Brain pericyte (primary cell): Measurements from ENCODE around the gene TPRX1.
A peak's percentile ranks its signal among the peaks of the same experiment; 100 is the strongest.
"Not testable (repeated sequence)": the region's sequence is repeated elsewhere in the genome, so short reads cannot be mapped to it uniquely, and the experiment has no call there.

Experiments
- DNase-seq: peaks from one replicate; pipeline ENCODE4 v3.0.0-alpha.2; 2012; ENCODE audit warnings: low read depth, low spot score

Gene TPRX1

DNA sequence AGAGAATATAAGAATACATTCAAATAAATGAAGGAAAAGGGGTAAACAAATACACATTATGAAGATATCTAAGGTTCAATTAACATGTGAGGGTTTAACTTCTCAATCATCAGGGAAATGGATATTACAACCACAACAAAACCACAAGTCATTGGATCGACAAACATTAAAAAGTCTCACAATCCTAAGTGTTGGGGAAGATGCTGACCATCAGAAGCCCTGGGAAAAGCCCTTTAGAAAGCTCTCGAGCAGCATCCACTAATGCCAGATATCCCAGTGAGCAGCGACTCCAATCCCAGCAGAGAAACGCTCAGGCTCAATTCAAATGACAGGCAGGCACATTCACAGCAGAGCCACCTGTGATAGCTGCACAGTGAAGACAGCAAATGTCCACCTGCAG, 3.1 kb downstream of the TPRX1 start:
- DNase-seq, result no peak

DNA sequence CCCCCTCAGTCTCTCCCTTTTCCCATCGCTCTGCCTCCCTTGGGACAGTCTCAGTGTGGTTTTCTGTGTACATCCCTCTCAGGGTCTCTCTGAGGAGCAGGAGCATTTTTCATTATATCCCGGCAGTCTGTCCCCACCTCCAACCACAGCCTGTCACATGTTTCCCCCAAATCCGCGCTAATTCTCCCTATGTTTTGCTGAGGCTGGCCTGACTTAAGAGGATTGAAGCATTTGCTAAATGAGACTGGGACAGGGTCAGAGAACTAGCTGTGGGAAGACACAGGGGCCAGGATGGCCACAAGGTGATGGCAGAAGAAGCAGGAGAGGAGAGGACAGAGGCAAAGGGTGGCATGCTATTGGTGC, 5.5 kb downstream of the TPRX1 start:
- DNase-seq, result no peak

DNA sequence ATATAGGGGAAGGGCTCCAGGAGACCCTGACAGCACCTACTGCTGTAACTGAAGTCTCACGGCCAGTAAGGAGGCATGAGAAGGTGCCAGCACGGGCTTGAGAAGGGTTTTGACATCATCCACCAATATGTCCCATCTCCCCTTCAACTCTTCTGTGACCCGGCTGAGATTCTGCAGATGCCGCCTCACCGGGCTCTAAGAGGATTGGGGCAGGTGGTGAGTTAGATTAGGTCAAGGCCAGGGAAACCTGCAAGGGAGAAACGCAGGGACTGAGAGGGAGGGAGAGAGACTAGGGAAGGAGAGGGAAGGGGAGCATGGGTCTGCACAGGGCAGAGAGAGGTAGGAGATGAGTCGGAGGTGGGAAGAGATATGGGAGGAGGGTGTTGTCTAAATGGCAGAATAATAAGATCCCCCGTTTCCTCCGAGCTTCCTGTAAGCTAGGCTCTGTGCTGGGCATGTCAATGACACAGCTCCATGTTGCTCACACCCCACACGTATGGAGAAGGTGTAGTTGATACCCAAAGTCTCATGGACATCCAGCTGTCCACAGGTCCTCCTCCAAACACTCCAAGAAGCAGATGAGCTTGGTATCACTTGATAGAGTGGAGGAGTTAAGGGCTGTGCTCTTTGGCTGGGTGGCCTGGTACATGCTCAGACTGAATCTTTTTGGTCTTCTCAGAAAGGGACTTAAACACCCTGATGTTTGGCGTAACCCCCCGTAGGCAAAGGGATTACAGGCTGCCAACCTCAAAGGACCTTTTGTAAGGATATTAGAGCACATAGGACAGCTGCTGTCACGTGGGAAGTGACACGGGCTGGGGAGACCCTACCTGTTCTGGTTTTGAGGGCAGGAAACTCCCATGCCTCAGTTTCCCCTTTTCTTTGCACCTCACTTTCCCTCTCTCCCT, 6.1 kb downstream of the TPRX1 start:
- DNase-seq, result no peak

DNA sequence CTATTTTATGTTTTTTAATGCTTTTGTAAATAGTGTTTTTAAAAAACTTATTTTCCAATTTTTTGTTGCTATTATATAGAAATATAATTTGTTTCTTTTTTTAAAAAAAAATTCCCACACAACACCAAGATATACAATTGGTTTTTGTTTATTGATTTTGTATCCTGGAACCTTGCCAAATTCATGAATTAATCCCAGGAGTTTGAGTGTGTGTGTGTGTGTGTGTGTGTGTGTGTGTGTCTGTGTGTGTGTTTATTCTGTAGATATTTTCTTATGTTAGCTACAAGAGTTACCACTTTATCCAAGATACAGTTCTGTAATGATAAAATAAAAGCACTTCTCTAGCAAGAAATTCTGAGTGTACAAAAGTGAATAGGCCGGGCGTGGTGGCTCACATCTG, 7.6 kb downstream of the TPRX1 start:
- no peak for DNase-seq

DNA sequence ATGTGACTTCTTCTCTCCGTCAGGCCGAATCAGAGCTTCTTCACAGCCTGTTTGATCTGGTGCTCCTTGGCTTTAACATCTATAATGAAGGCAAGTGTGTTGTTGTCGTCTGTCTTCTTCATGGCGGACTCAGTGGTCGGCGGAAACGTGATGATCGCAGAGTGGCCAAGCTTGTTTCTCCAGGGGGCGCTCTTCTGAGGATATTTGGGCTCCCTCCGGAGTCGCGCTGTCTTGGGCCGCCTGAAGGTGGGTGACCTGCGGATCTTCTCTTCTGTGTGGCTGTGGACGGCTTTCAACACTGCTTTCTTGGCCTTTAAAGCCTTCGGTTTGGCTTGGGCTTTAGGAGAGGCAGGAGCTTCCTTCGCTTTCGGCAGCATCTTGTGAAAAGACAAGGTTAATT, 9.8 kb downstream of the TPRX1 start:
- no peak for DNase-seq

DNA sequence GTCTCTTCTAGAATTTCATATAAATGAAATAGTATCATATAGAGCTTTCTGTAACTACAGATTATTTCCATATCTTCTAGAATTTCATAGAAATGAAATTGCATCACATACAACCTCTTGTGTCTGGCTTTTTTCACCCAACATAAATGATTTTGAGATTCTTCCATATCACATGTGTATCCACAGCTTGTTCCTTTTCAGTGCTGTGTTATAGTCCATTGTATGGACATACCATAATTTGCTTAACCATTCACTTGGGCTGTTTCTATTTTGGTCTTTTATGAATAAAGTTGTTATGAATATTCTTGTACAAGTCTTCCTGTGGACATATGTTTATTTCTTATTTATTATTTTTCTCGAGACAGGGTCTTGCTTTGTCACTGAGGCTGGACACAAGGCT, 11.7 kb downstream of the TPRX1 start:
- no peak for DNase-seq

DNA sequence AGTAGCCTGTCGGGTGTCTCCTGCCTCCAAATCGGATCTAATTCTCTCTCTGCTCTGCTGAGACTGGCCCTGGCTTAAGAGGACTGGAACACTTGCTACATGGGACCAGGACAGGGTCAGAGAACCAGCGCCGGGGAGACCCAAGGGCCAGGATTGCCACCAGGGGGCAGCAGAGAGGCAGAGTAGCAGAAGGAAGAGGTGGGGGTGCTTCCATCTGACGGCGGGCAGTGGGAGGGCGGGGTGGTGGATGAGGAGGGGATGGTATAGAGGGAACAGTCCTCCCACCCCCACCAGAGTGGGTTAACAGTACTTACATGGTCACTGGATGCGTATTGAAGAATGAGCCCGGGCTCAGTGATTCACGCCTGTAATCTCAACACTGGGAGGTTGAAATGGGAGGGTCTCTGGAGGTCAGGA, 13.9 kb downstream of the TPRX1 start:
- DNase-seq, result no peak

DNA sequence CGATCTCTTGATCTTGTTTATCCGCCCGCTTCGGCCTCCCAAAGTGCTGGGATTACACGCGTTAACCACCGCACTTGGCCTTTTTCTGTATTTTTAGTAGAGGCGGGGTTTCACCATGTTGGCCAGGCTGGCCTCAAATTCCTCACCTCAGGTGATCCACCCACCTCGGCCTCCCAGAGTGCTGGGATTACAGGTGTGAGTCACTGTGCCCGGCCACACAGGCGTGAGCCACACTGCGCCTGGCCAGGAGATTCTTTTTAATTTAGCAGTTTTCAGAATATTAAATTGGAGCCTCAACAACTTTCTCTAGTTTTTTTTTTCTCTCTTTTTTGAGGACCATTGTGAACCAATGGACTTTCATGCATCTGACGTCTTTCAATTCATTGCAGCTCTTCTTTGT, 14.5 kb downstream of the TPRX1 start:
- not testable (repeated sequence) for DNase-seq

DNA sequence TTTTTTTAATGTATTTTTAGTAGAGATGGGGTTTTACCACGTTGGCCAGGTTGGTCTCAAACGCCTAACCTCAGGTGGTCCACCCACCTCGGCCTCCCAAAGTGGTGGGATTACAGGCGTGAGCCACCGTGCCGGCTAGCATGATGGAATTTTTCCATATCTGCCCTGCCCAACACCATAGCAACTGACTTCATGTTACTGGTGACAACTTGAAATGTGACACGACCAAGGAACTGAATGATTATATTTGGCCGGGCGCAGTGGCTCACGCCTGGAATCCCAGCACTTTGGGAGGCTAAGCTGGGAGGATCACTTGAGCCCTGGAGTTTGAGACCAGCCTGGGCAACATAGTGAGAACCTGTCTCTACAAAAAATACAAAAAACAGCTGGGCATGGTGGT, 17.0 kb downstream of the TPRX1 start:
- not testable (repeated sequence) for DNase-seq

DNA sequence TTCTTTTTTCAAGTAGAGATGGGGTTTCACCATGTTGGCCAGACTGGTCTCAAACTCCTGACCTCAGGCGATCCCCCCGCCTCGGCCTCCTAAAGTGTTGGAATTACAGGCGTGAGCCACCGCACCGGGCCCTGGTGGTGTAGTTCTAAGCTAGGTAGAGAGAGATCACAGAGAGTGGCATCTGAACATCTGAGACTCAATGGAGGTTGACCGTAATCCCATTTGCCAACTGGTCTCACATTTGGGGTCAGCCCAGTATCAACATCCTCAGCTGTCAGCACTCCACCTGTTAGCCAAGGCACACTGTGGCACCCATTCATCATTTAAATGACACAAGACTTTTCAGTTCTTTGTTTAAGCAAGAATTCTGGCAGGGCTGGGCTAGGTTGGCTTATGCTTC, 17.8 kb downstream of the TPRX1 start:
- DNase-seq, result no peak

DNA sequence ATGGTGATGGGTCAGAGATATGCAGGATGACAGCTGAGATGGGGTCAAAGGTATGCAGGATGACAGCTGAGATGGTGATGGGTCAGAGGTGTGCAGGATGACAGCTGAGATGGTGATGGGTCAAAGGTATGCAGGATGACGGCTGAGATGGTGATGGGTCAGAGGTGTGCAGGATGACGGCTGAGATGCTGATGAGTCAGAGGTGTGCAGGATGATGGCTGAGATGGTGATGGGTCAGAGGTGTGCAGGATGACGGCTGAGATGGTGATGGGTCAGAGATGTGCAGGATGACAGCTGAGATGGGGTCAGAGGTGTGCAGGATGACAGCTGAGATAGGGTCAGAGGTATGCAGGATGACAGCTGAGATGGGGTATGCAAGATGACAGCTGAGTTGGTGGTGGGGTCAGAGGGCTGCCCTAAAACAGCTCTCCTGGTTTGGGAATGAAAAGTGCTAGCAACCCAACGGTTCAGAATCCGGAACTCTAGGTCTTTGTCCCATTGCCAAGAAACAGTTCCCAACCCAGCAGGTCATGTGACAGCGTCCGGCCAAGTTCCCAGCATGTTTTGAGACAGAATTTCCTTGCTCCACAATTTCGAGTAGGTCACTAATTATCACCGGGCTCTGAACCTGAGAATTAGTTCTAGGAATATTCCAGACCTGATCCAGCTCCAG, 22.6 kb downstream of the TPRX1 start:
- DNase-seq, result no peak

DNA sequence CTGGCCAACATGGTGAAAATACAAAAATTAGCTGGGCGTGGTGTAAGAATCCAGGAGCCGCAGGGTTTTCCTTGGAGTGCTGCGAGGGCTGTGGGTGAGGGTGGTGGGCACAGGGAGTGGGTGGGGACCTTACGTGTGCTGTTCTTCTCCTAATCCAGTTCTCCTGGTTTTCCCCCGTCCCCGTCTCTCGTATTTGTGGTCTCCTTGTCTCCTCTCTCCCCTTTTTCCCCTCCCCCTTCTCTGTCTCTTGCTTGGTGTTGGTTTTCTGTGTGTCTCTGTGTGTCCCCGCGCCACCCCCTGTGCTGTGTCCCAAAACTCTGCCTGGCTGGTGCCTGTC, 24.2 kb downstream of the TPRX1 start:
- DNase-seq, result no peak

DNA sequence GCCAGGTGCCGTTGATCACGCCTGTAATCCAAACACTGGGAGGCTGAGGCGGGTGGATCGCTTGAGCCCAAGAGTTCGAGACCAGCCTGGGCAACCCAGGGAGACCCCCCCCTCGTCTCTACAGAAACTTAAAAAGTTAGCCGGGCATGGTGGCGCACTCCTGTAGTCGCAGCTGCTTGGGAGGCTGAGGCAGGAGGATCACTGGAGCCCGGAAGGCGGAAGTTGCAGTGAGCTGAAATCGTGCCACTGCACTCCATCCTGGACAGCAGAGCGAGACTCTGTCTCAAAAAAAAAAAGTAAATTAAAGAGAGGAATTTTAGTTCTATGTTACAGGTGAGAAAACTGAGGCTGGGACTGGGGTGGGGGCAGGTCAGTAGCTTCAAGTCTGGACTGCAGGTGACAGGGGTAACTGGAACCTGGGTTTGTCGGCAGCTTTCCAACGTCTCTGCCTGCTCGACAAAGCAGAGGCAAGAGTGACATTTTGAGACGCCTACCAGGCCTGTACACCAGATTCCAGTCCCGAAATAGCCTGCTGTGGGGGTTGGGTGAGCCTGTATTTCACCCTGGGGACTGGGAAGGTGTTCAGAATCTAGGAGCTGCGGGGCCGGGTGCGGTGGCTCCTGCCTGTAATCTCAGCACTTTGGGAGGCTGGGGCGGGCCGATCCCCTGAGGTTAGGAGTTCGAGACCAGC, 24.7 kb downstream of the TPRX1 start:
- DNase-seq, result no peak

DNA sequence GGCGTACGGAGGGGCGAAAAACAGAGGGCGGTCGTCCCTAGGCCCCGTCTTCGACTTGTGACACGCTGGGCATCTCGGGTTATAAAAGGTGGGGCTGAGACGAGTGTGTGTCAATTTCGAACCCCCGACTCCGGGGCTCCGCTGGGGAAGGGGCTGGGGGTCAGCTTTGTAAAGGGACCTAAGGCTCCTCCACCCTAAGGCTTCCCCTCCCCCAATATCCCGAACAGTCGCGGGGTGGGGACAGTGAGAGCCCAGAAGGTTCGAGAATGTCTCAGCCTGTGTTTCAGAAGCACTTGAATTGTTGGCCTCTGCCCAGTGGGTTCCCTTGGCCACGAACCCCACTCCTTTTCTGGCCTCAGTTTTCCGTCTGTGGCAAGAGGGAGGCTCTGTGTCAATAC, 25.4 kb downstream of the TPRX1 start:
- no peak for DNase-seq

DNA sequence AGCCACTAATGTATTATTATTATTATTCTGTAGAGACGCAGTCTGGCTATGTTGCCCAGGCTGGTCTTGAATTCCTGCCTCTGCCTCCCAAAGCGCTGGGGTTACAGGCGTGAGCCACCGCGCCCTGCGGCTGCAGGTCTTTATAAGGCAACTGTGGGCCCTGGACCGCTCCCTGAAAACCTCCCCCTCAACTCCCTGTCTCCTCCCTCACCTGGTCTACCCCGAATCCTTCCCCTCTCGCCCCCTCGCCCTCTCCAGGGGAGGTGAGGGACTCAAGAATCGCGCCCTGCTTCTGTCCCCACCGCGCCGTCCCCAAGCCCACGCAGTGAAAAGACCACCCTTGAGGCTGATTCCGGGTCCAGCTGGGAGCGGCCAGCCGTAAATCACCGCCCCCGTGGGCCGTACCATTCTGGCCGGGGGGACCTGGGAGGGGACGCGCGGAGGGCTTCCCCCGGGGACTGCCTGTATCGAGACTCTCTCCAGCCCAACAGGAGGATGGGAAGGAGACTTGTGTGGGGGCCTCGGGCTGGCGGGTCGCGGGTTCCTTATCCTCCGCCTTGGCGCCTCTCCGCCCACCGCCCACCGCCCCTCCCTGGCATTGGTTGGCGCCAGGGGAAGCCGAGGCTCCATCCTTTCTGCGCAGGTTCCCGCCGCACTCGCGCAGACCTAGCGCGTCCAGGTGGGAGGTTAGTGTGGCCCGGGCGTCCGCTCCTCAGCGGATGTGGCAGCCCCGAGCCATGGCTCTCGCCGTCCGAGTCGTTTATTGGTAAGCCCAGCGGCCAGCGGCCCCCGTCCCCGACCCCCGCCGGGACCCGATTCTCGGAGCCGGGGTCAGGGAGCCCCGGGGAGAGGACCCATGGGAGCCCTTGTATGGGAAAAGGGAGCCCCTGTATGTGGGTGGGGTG, 26.1 kb downstream of the TPRX1 start, which contains the start of gene SELENOW:
Gene SELENOW, plus strand, starts transcription at position 655 of the 905 bp plus-strand sequence. Its CDS starts 83 bp downstream, at position 738.
- DNase-seq, result peak; percentile 34

DNA sequence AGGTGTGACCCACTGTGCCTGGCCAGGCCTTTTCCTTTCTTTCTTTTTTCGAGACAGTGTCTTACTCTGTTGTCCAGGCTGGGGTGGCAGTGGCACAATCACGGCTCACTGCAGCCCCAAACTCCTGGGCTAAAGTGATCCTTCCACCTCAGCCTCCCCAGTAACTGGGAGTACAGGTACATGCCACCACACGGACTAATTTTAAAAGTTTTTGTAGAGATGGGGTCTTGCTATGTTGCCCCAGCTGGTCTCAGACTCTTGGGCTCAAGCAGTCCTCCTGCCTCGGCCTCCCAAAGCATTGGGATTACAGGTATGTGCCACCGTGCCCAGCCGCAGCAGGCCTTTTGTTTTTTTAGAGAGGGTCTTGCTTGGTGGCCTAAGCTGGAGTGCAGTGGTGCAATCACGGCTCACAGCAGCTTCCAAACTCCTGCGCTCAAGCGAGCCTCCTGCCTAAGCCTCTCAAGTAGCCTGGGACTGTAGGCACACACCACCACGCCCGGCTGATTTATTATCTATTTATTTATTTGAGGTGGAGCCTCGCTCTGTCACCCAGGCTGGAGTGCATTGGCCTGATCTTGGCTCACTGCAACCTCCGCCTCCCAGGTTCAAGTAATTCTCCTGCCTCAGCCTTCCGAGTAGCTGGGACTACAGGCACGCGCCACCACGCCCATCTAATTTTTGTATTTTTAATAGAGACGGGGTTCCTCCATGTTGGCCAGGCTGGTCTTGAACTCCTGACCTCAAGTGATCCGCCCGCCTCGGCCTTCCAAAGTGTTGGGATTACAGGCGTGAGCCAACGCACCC, 26.9 kb downstream of the TPRX1 start:
- not testable (repeated sequence) for DNase-seq

DNA sequence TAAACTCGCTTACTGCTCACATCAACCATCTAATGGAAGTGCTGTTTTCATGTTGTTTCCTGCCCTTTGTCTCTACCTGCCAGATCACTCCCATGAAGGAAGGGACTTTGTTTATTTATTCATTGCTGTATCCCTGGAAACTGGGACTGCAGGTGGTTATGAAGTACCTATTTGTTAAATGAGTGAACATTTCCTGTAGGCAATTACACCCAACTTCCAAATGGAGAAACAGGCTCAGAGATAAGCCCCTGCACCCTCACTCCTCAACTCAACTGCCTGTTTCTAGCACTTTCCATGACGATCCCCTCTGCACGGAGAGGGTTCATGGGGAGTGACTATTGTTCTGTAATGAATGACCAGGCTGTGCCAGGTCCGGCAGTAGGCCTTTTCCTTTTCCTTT, 27.8 kb downstream of the TPRX1 start:
- DNase-seq, result no peak

DNA sequence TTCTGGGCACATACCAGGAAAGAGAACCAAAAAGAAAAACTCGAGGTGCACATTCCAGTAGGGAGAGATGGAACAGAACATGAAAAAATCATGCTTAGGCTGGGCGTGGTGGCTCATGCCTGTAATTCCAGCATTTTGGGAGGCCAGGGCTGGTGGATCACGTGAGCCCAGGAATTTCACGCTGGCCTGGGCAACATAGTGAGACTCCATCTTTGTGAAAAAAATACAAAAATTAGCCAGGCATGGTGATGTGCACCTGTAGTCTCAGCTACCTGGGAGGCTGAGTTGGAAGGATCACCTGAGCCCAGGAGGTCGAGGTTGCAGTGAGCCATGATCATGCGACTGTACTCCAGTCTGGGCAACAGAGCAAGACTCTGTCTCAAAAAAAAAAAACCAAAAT, 33.1 kb downstream of the TPRX1 start:
- not testable (repeated sequence) for DNase-seq

DNA sequence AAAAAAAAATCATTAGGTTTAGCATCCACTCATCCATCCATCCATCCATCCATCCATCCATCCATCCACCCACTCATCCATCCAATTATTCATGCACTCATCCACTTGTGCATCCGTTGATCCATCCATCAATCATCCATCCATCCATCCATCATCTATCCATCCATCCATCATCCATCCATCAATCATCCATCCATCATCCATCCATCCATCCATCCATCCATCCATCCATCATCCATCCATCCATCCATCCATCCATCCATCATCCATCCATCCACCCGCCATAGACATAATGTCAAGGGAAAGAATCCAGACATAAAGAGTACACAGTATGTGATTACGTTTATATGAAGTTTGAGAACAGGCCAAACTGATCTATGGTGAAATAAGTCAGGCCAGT, 34.8 kb downstream of the TPRX1 start:
- no peak for DNase-seq

DNA sequence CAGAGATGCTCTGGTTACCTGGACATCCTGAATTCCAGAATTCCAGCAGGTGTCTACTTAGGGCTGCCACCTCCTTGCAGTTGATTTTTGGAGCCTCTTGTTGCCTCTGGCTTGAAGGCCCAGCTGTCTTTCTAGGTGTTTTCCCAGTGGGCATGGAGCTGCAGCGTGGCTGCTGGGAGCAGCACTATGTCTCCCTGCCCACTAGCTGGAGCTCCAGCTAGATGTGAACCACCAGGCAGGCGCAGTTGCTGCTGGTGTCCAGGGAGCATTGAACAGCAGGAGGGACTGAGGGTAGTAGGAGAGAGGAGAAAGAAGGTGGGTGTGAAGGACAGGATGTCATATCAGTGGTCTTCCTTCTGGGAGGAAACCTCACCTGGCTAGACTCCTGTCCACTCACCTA, 35.7 kb downstream of the TPRX1 start:
- DNase-seq, result no peak

DNA sequence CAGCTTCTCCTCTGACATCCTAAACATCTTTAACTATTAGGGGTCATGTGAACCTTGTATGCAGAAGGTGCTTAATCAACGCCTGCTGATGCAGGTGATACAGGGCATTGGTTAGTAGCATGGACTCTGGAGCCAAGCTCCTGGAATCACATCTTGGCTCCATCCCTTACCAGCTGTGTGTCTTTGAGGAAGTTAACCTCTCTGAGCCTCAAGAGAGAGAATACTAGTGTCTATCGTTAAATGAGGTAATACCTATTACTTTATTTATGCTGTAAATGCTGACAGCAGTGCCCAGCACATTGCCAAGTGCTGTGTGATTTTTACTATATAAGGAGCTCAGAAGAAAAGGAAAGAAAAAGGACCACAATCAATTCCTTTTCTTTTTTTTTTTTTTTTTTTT, 37.0 kb downstream of the TPRX1 start:
- no peak for DNase-seq
